GM18526 (cell line): Measurements from ENCODE around the gene PDGFB.

ENCODE experiments used
- POLR2A ChIP-seq: IDR thresholded peaks from 3 replicates; pipeline ENCODE4 v1.6.1; 2011; ENCODE audit not compliant: insufficient read length; ENCODE audit errors: extremely low read depth

The PDGFB gene

GRCh38 chr22:39174498-39175352, 70.1 kb downstream of the PDGFB start:
- TF ChIP-seq POLR2A, result no peak

DNA sequence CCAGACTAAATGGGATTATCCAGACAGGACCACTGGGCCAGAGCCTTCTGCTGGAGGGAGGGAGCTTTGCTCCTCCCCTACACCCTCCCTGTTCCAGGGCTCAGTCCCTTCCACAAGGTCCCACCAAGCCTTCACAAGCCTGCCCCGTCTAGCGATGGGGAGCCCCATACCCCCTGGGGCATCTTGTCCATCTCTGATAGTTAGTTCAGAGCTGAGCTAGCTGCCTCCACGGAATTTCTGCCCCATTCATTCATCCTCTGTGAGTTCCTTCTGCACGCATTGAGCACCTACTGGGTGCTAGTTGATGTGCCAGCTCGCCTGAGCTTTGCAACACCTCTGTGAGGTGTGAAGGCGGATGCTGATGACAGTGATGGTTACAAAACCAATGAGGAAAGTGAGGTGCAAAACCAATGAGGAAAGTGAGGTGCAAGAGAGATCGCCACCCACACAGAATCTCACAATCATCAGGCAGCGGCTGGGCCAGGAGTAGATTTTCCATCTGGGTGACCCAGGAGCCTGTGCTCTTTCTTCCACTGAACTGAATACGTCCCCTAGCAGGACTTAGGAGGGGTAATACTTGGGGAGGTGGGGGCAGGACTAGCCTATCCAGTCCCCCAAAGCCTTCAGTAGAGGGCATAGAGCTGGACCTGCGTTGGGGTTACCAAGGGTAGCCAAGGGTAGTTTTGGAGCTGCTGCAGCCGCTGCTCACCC, 70.8 kb downstream of the PDGFB start:
- TF ChIP-seq POLR2A, result no peak
